ENCODE results near the gene PDLIM3.
"Not testable (repeated sequence)": the region's sequence is repeated elsewhere in the genome, so short reads cannot be mapped to it uniquely, and the experiment has no call there.

Gene PDLIM3

GRCh38 chr4:185552254-185552653, 16.9 kb upstream of the PDLIM3 start:
- DNase-seq, result no peak

- DNase-seq, result no peak
Measured at GRCh38 chr4:185550933-185551332, 15.6 kb upstream of the PDLIM3 start.

GRCh38 chr4:185549095-185549639, 13.9 kb upstream of the PDLIM3 start:
- no peak for DNase-seq

DNA sequence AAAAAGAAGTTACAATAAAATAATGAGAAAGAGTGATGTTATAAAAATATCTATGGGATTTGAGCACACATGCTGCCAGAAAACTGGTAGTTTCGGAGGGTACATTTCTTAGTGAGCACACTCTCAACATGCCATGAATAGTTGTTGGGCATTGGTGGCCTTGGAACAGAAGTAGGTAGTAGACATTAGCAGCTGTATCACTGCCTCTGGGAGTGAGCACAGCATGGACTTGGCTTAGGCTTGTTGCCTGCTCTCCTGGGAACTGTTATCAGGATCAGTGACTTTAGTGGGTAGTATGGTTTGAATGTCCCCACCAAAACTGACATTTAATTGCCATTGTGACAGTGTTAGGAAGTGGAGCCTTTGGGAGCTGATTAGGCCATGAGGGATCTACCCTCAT, 13.3 kb upstream of the PDLIM3 start:
- no peak for DNase-seq

- DNase-seq, result no peak
Measured at GRCh38 chr4:185546335-185546734, 11.0 kb upstream of the PDLIM3 start.

GRCh38 chr4:185542626-185543315, 7.5 kb upstream of the PDLIM3 start:
- no peak for DNase-seq

- no peak for DNase-seq
Measured at GRCh38 chr4:185541251-185541727, 6.0 kb upstream of the PDLIM3 start.

GRCh38 chr4:185540487-185541120, 5.3 kb upstream of the PDLIM3 start:
- DNase-seq, result no peak

GRCh38 chr4:185540040-185540439, 4.7 kb upstream of the PDLIM3 start:
- no peak for DNase-seq

GRCh38 chr4:185538806-185539205, 3.5 kb upstream of the PDLIM3 start:
- DNase-seq, result no peak

GRCh38 chr4:185536411-185536709, 1.1 kb upstream of the PDLIM3 start:
- no peak for DNase-seq

GRCh38 chr4:185535612-185536410, 504 bp upstream of the PDLIM3 start:
- DNase-seq, result no peak

GRCh38 chr4:185534511-185534865, 819 bp downstream of the PDLIM3 start:
- no peak for DNase-seq

DNA sequence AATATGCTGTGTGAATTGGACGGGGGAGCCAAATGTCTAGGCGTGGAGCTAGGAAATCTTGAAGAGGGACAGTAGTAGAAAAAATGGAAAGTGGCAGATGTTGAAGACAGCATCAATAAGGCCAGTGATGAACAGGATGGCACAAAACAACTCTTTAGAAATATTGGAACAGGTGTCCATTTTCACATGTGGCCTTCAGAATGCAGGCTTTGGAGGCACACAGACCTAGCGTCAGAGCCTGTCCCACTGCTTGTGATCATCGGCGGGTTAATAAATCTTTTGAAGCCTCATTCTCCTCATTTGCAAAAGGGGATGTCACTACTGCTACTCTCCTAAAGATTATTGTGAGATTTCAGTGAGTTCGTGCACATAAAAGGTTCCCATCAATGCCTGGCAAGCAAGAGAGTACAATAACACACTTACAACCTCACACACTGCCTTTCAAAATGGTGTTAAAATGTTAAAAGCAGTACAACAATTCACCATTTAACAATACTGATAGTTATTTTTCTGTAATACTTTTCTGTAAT, 2.4 kb downstream of the PDLIM3 start:
- DNase-seq, result no peak

- no peak for DNase-seq
Measured at GRCh38 chr4:185532293-185532692, 3.0 kb downstream of the PDLIM3 start.

DNA sequence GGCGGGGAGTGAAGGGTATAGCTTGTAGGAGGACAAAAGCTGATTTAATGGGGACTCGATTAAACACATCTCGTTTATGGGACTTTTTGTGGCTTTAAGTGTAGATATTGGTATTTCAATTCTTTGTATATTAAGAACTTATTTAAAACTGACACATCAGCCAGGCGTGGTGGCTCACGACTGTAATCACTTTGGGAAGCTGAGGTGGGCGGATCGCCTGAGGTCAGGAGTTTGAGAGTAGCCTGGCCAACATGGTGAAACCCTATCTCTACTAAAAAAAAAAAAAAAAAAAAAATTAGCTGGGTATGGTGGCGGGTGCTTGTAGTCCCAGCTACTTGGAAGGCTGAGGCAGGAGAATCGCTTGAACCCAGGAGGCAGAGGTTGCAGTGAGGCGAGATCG, 3.7 kb downstream of the PDLIM3 start:
- DNase-seq, result not testable (repeated sequence)

GRCh38 chr4:185529413-185529812, 5.9 kb downstream of the PDLIM3 start:
- no peak for DNase-seq

DNA sequence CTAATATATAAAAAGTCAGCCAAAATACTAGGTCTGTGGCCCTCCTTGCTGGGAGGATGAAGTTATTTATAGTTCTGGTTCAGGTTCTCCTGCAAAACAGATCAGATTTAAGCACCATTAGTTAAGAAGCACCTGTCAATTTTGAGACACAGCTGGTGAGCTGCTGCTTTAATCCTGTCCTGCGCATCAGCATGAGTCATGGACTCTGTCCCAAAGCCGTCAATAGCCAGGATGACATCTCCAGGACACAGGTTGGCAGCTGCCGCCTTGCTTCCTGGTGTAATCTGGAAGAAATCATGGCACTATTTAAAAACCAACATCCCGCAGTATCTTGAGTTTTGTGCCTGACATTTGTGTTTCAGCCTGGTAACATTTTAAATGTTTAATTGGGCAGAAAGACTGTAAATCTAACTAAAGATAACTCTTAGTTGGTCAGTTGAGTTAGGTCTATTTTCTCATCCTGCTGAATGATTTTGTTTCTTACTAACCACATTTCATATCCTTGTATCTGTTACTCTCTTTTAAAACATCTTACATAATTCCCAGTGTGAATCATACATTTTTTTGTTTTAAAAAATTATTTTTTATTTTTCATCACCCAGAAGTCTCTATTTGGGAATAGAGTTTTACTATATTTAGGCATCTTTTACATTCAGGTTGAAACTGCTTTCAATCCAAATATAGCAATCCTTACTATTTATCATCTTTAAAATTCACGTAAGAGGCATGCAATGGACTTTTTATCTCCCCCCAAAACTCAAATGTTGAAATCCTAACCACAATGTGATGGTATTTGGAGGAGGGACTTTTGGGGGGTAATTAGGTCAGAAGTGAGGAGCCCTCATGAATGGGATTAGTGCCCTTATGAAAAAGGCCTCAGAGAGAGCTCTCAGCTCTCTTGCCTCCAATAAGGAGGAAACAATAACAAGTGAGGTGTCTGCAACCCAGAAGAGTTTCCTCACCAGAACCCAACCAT, 10.1 kb downstream of the PDLIM3 start:
- DNase-seq, result no peak

DNA sequence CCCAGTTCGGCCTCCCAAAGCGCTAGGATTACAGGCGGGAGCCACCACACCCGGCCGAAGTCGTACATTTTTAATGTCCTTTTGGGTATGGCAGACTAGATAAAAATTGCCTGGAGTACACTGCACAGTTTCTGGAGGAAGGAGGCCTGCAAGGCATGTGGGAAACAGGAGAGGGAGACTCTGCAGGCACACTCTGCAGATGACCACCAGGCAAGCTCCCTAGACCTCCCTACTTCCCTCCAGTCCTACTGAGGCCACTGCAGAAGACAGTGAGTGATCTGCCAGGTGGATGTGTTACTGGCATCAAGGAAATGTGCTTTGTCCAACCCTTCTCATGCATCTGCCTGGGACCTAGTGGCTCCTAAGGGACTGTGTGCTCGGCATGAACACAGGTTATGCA, 11.4 kb downstream of the PDLIM3 start:
- no peak for DNase-seq

GRCh38 chr4:185522451-185522850, 12.9 kb downstream of the PDLIM3 start:
- no peak for DNase-seq

GRCh38 chr4:185520119-185520518, 15.2 kb downstream of the PDLIM3 start:
- no peak for DNase-seq

- no peak for DNase-seq
Measured at GRCh38 chr4:185518494-185518893, 16.8 kb downstream of the PDLIM3 start.

All from stimulated activated naive CD4-positive, alpha-beta T cell treated with Interleukin-2 at 50 U/mL for 16 hours (primary cell).